ENCODE results near the gene GYPB.
"Not testable (repeated sequence)": the region's sequence is repeated elsewhere in the genome, so short reads cannot be mapped to it uniquely, and the experiment has no call there.

The GYPB gene

DNA sequence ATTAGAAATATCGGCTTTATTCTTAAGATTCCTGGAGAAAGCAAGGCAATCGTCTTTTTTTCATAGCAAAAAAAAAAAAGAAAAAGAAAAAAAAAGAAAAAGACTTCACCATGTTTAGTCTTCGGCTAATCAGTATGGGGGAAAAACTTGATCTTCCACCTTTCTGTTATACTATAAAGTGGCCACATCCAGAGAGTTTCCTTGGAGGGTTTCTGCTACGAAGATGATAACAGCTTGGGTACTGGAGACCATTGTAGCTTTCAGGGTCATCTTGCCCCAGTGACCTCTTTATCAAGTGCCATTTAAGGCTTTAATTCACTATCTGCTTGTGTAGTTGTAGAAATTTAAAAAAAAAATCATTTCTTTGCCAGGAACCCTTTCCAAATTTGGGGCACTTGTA is 1.9 kb downstream of the GYPB start:
- not testable (repeated sequence) for H3K4me3 ChIP-seq (ENCODE audit: low read depth, low read length)

GRCh38 chr4:144016057-144016605 is 3.0 kb downstream of the GYPB start:
- not testable (repeated sequence) for H3K4me3 ChIP-seq (ENCODE audit: low read depth, low read length)

GRCh38 chr4:144014808-144015207 is 4.4 kb downstream of the GYPB start:
- TF ChIP-seq, protein P1, sequence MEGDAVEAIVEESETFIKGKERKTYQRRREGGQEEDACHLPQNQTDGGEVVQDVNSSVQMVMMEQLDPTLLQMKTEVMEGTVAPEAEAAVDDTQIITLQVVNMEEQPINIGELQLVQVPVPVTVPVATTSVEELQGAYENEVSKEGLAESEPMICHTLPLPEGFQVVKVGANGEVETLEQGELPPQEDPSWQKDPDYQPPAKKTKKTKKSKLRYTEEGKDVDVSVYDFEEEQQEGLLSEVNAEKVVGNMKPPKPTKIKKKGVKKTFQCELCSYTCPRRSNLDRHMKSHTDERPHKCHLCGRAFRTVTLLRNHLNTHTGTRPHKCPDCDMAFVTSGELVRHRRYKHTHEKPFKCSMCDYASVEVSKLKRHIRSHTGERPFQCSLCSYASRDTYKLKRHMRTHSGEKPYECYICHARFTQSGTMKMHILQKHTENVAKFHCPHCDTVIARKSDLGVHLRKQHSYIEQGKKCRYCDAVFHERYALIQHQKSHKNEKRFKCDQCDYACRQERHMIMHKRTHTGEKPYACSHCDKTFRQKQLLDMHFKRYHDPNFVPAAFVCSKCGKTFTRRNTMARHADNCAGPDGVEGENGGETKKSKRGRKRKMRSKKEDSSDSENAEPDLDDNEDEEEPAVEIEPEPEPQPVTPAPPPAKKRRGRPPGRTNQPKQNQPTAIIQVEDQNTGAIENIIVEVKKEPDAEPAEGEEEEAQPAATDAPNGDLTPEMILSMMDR (IDR thresholded peaks at IDR 0.05; ENCODE audit: low read depth, low read length) = no peak
- no peak overlapping the region for H3K4me3 ChIP-seq (ENCODE audit: low read depth, low read length)

DNA sequence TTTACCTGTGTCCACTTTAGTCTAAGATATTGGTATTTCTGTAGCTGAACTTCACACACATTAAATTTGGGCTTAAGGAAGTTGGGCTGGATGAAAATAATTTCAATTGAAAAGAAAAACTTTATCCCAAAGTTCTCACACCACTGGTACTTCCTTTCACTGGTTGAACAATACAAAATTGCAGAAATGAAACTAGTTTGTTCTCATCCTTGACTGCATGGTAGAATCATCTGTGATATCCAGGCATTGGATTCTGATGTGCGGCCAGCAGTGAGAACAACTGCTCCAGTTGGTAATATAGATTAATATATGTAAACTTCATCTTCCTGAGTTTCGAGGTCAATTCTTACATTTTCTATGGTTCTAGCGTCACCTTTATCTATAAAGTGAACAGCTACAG is 10.6 kb downstream of the GYPB start:
- not testable (repeated sequence) for H3K4me3 ChIP-seq (ENCODE audit: low read depth, low read length)

GRCh38 chr4:144007960-144008359 is 11.2 kb downstream of the GYPB start:
- H3K4me3 ChIP-seq (ENCODE audit: low read depth, low read length) = not testable (repeated sequence)

DNA sequence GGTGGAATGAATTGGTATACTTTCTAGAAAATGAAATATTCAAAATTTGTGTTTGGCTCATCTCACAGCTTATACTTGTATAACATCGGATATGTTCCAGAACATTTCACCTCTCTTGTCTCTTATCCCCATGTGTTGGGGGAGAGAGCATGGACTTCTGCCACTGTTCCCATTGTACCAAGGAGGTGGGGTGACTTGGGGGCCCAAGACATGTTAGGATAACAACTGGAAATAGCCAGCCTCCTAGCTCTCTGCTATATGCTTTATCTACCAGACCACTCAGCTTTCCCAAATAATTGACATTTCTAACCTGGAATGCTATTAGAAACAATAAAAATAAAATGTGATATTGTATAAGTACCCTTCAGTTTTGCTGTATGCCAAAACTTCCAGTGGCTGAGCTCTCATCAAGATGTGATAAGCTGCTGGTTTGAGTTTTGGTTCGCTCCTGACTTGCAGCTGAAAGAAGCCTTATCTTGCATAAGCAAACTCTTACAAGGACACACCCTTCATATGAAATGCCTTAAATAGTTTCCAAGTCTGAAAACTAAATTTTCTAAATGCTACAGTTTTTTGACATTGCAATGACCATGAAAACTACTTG is 12.9 kb downstream of the GYPB start:
- not testable (repeated sequence) for H3K4me3 ChIP-seq (ENCODE audit: low read depth, low read length)

GRCh38 chr4:144005558-144005953 is 13.6 kb downstream of the GYPB start:
- not testable (repeated sequence) for H3K4me3 ChIP-seq (ENCODE audit: low read depth, low read length)

GRCh38 chr4:144004868-144005557 is 14.2 kb downstream of the GYPB start:
- H3K4me3 ChIP-seq (ENCODE audit: low read depth, low read length) = not testable (repeated sequence)

GRCh38 chr4:144003890-144004265 is 15.3 kb downstream of the GYPB start:
- H3K4me3 ChIP-seq (ENCODE audit: low read depth, low read length) = not testable (repeated sequence)

DNA sequence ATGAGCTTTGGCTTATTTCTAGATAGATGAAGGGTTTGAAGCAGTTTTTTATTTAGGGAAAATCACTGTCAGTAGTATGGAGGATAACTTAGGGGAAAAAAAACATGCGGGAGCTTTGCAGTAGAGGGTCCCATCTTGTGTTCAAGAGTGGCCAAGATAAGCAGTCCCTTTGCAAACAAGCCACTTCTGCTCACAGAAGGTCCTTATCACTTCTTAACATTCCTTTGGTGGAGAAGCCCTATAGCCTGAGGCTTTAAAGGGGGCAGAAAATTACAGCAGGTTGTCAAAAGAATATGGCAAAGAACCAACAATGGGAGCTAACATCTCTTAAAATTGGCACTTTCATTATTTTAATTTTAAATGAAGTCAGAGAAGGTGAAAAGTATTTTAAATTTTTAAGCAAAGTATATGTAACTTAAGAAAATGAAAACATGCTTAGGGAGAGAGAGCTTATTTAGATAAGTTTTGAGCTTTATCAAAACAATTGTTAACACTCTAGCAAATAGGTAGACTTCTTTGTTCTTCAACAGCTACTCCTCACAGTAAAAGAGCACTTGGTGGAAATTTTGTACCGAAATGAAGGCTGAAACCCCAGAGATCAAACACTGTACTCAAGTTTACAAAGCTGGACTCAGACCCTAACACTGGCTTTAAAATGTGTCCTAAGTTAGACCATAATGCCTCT is 15.8 kb downstream of the GYPB start:
- not testable (repeated sequence) for H3K4me3 ChIP-seq (ENCODE audit: low read depth, low read length)

- not testable (repeated sequence) for H3K4me3 ChIP-seq (ENCODE audit: low read depth, low read length)
Observed at GRCh38 chr4:144000331-144000995, 18.7 kb downstream of the GYPB start.

DNA sequence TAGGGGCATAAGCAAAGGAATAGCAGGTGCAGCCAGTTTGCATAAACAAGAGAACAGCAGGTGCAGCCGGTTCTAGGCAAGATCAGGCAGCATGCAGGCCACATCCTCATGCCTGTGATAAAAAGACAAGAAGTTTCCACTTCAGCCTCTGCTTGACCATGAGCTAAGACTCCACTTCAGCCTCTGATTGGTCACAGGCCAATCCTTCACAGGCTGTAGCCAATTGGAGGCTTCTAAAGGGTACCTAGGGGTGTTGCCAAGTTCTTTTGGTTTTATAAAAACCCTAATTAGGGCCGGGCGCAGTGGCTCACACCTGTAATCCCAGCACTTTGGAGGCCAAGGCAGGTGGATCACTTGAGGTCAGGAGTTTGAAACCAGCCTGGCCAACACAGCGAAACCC is 23.0 kb downstream of the GYPB start:
- not testable (repeated sequence) for H3K4me3 ChIP-seq (ENCODE audit: low read depth, low read length)

GRCh38 chr4:143991761-143992160 is 27.4 kb downstream of the GYPB start:
- not testable (repeated sequence) for H3K4me3 ChIP-seq (ENCODE audit: low read depth, low read length)

DNA sequence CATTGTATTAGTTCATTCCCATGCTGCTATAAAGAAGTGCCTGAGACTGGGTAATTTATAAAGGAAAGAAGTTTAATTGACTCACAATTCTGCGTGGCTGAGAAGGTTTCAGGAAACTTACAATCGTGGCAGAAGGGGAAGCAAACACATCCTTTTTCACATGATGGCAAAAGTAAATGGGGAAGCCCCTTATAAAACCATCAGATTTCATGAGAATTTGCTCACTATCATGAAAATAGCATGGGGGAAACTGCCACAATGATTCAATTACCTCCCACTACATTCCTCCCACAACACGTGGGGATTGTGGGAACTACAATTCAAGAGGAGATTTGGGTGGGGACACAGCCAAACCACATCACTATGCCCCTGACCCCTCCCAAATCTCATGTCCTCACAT is 28.5 kb downstream of the GYPB start:
- H3K4me3 ChIP-seq (ENCODE audit: low read depth, low read length) = not testable (repeated sequence)

Data from WI38 (cell line).